HL-60 (cell line): ENCODE measurements around the gene NEDD4L.

ENCODE experiments used
- DNase-seq, 2 experiments: peaks; one replicate each; pipeline ENCODE4 v3.0.0-alpha.2; 2010 to 2020; ENCODE audit warnings: low read depth in 1 of 2, low spot score in 1 of 2
- H3K27ac ChIP-seq: fragments of 250-450 bp; sonication (Bioruptor Pico); replicated peaks from 2 replicates; pipeline ENCODE4 v1.5.1; 2020; ENCODE audit warnings: mild to moderate bottlenecking, moderate library complexity
- H3K27me3 ChIP-seq: fragments of 250-450 bp; sonication (Bioruptor Pico); 2 replicates; pipeline ENCODE4 v1.5.1; 2021; ENCODE audit warnings: mild to moderate bottlenecking, moderate library complexity; ENCODE audit not compliant: insufficient read depth, poor library complexity, severe bottlenecking
- H3K4me3 ChIP-seq: replicated peaks from 2 replicates; pipeline ENCODE4 v1.5.1; 2011; ENCODE audit warnings: mild to moderate bottlenecking, control low read depth, low read length; ENCODE audit not compliant: insufficient read depth
- CTCF ChIP-seq: IDR thresholded peaks from one replicate; pipeline ENCODE4 v1.5.1; 2011; ENCODE audit warnings: low read length, control low read depth, inconsistent platforms; ENCODE audit not compliant: insufficient read depth
- GABPA ChIP-seq: IDR thresholded peaks from 2 replicates; pipeline ENCODE4 v1.6.1; 2012; ENCODE audit warnings: low read depth
- POLR2AphosphoS5 ChIP-seq: IDR thresholded peaks from 2 replicates; pipeline ENCODE4 v1.6.1; 2012; ENCODE audit warnings: low read depth
- REST ChIP-seq: IDR thresholded peaks from 2 replicates; pipeline ENCODE4 v1.6.1; 2012; ENCODE audit warnings: low read depth; ENCODE audit not compliant: insufficient replicate concordance
- SPI1 ChIP-seq: IDR thresholded peaks from 2 replicates; pipeline ENCODE4 v1.6.1; 2012; ENCODE audit warnings: low read depth, mild to moderate bottlenecking, borderline replicate concordance

Gene NEDD4L

GRCh38 chr18:58017267-58017666 is 26.8 kb upstream of the NEDD4L start:
- no peak for TF ChIP-seq CTCF
- TF ChIP-seq SPI1 = no peak
- TF ChIP-seq REST = no peak
- no peak overlapping the region for H3K27ac ChIP-seq
- H3K4me3 ChIP-seq = no peak overlapping the region
- H3K27me3 ChIP-seq = no peaks in the 10 kb centered on the region
- no peak for DNase-seq

- Histone ChIP-seq H3K27ac (no peak overlapping the region), H3K4me3 (no peak overlapping the region), H3K27me3 (no peaks in the 10 kb centered on the region)
- DNase-seq = no peak
- no peak for TF ChIP-seq GABPA
- TF ChIP-seq SPI1 = no peak
- no peak for TF ChIP-seq REST
- no peak for TF ChIP-seq CTCF
- TF ChIP-seq POLR2AphosphoS5 = no peak
Observed at GRCh38 chr18:58020567-58021107, 23.4 kb upstream of the NEDD4L start.

GRCh38 chr18:58021504-58021903 is 22.5 kb upstream of the NEDD4L start:
- H3K27ac ChIP-seq = no peak overlapping the region
- DNase-seq = no peak
- no peak overlapping the region for H3K4me3 ChIP-seq
- H3K27me3 ChIP-seq = peaks cover 4% of the 10 kb centered on the region
- TF ChIP-seq POLR2AphosphoS5 = no peak
- TF ChIP-seq SPI1 = no peak
- no peak for TF ChIP-seq CTCF
- TF ChIP-seq REST = no peak
- TF ChIP-seq GABPA = no peak
